A549 (cell line): ENCODE data around the gene PTPN9.

Source experiments
- CBX2 ChIP-seq: fragments of 200-600 bp; sonication (generic); IDR thresholded peaks from 2 replicates; pipeline ENCODE4 v1.6.1; 2016; ENCODE audit warnings: low read depth, mild to moderate bottlenecking, borderline replicate concordance
- KDM1A ChIP-seq: fragments of 200-600 bp; sonication (generic); IDR thresholded peaks from 2 replicates; pipeline ENCODE4 v1.6.1; 2016; ENCODE audit warnings: low read depth, mild to moderate bottlenecking
- TF ChIP-seq, protein P1 (sequence below): fragments of >200 bp; sonication (Bioruptor Twin); formaldehyde crosslinking; IDR thresholded peaks from 3 replicates; pipeline ENCODE4 v1.5.1; 2016

DNA sequence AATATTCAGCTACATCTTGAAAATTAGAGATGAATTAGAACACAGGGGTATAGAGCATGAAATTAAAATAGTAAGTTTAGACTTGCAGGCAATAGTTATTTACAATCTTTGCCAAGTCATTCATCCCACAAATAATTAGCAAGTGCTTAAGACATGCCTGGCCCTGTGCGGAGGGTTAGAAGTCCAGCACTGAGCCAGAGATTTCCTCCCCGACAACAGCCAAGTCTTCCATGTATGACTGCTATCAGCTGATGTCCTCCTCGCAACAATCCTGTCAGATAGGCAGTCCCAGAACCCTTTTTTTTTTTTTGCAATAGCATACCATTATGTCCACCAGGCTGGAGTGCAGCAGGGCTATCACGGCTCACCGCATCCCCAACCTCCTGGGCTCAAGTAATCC is 142.2 kb downstream of the PTPN9 start:
- TF ChIP-seq CBX2 (no peak), KDM1A (no peak)
- TF ChIP-seq, protein P1, sequence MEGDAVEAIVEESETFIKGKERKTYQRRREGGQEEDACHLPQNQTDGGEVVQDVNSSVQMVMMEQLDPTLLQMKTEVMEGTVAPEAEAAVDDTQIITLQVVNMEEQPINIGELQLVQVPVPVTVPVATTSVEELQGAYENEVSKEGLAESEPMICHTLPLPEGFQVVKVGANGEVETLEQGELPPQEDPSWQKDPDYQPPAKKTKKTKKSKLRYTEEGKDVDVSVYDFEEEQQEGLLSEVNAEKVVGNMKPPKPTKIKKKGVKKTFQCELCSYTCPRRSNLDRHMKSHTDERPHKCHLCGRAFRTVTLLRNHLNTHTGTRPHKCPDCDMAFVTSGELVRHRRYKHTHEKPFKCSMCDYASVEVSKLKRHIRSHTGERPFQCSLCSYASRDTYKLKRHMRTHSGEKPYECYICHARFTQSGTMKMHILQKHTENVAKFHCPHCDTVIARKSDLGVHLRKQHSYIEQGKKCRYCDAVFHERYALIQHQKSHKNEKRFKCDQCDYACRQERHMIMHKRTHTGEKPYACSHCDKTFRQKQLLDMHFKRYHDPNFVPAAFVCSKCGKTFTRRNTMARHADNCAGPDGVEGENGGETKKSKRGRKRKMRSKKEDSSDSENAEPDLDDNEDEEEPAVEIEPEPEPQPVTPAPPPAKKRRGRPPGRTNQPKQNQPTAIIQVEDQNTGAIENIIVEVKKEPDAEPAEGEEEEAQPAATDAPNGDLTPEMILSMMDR, result no peak
